Stromal cell of bone marrow (primary cell): ENCODE measurements around the gene RPS19BP1.

Experiments
- DNase-seq: peaks from one replicate; pipeline ENCODE4 v3.0.0-alpha.2; 2012; ENCODE audit warnings: low read depth

The RPS19BP1 gene, protein sequence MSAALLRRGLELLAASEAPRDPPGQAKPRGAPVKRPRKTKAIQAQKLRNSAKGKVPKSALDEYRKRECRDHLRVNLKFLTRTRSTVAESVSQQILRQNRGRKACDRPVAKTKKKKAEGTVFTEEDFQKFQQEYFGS

DNA sequence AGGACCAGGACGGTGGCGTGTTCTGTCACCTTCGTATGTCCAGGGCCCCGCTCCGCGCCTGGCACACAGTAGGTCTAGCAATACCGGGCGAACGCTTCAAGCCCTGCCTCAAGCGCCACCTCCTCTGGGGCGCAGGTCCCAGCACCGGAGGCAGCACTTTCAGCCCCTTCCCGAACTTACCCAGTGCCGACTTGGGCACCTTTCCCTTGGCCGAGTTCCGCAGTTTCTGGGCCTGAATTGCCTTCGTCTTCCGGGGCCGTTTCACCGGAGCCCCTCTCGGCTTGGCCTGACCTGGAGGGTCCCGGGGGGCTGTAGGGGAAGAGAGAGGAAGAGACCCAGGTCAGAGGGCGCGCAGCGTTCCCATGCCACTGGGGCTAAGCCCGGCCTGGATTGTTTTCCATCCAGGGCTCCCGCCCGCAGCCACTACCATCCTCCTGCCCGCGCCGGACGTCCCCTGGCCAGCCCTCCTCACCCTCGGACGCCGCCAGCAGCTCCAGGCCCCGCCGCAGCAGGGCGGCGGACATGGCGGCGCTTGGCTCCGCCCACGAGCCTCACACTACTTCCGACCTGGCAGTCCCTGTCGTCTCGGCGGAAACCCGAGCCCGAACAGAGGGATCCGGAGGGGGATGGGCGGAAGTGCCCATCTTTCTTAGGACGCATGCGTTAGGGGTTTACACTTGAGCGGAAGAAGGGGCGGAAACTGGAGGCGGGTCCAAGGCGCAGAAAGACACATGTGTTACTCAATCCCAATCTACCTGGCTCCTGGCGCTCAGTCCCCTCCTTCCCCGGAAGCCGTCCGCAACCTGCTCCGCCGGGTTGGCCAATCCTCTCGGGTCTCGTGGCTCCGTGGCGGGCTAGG is at the start of gene RPS19BP1:
Gene RPS19BP1 (minus strand): TSS at position 534 of the 859 bp plus-strand sequence. CDS start 10 bp downstream, at position 524.
- DNase-seq, result peak; percentile 98

DNA sequence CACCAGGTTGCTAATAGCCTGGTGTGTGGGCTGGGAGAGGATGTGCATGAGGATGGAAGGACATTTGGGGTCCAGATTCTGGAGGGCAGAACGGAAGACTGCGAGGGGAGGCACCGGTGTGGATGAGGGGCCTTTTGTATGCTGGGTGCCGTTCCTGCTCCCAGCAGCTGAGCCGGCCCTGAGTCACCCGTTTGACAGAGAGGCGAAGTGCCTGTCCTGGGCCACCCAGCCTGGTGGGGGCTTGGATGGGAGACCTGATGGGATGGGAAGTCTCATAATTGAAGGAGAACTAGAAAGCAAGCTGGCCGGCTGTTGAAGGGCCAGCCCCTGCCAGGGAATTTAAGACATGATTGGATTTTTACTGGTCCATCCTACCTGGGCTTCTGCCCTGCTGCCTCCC is 48.8 kb upstream of the RPS19BP1 start:
- DNase-seq, result no peak

DNA sequence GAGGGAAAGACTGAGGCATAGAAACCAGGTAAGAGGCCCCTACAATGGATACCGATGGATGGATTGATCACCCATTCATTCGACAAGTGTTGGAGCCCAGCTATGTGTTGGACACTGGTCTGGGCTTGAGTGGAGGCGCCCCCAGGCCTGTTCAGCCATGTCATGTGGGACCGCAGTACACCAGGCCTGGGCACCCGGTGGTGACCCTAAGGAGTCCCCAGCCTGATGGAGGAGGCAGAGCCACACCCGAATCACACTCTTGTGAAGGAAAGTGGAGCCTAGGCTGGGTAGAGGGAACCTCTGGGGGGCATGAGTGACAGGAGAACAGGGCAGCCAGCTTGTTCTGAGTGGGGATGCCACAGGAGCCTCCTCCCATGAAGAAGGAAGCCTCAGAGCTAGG is 48.2 kb upstream of the RPS19BP1 start:
- DNase-seq, result no peak

DNA sequence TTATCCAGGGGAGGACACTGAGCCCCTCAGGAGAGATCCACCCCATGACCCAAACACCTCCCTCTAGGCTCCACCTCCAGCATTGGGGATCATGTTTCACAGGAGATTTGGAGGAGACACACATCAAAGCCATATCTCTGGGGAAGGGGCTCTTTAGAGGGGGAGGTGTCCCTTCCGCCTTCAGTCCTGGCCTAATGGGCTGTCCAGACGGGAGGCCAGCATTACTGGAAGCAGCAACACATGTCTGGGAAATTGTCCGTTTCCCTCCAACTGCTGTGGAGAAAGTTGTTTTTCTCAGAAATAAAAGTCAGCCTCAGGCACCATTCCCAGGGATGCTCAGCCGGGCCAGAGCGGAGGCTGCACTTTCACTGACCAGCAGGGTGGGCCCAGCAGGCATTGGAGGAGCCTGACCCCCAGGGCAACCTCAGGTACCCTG is 47.5 kb upstream of the RPS19BP1 start:
- DNase-seq, result no peak

DNA sequence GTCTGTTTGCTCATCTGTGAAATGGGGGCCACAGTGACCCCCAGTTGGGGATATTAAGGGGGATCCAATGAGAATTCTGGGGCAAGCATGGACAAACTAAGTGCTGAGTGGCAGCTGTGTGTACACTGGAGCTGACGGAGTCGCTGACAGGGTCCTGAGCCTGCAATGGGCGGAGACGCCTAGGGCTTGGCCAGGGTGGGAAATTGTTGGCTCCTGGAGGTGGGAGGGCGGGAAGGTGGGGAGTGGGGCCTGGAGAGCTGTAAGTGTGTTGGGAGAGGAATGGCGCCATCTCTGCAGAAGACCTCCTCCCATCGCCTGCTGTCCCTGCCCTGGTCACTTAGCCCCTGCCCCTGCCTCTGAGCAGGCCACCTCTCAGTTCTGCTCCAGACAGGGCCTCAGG is 45.4 kb upstream of the RPS19BP1 start:
- no peak for DNase-seq

DNA sequence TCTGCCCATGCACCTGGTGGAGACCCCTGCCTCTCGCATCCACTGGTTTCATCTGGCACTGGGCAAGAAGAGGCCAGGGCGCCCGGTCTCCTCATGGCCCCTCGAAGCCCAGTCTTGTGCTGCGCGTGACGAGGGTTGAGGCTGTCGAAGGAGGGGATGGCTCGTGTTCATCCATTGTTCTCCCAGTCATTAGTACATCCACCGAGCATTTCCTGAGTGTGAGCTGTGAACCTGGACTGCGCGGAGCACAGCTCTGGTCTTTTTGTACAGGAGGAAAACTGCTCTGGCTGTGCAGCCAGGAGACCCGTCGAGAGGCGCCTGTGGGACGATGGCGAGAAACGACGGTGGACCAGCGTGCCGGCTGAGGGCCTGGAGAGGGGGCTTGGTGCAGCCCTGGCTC is 44.8 kb upstream of the RPS19BP1 start:
- DNase-seq, result no peak

DNA sequence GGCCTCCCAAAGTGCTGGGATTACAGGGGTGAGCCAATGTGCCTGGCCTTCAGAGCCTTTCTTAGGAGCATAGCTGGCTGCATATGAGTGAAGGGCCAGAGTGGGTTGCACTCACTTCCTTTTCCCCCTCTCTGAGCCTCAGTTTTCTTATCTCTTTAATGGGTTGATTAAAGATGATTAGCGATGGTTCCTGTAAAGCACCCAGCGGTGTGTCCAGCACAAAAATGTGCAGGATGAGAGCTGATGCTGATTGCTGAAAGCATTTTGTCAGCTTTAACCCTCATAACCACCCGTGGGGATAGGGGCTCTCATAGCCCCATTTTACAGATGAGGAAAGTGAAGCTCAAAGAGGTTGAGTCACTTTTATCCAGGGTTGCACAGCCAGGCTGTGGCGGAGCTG is 43.5 kb upstream of the RPS19BP1 start:
- DNase-seq, result no peak

DNA sequence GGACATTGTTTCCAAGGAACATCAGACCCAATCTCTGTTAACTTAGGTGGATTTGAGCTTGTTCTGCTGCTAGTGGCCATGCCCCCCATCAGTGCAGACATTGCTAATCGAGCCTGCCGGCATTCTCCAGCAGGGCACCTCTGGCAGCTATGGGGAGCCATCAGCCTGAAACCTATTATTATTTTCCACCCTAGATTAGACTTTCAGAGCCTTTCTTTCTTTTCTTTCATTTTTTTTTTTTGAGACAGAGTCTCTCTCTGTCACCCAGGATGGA is 42.9 kb upstream of the RPS19BP1 start:
- no peak for DNase-seq

DNA sequence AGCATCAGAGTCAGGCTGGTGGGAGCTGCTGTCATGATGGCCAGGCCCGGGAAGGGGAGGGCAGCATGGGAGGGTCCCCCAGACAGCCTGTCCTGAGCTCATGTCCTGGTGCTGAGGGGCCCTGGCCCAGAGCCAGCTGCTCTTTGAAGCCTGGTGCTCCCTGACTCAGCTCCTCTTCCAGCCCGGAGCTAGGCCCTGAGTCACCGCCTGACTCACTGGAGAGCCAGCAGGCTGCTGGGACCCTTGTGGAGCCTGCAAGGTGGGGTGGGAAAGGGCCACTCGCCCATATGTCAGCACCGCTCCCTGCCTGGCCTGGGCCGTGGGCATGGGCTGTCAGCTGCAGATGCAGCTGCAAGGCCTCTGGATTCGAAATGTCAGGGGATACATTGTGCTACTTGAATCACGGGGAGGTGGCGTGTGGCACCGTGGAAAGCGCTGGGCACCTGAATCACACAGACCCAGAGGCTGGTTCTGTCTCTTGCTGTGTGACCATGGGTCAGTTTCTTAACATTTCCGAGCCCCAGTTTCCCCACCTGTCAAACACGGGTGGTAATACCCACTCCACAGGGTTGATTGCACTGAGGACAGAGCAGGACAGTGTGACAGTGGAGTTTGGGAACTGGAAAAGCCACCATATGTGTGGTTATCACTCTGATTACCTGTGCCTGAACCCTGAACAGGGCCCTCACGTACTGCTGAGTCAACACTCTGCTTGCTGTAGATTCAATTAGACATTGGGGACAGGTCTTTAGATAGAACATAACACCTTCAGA is 42.4 kb upstream of the RPS19BP1 start:
- DNase-seq, result peak; percentile 65

DNA sequence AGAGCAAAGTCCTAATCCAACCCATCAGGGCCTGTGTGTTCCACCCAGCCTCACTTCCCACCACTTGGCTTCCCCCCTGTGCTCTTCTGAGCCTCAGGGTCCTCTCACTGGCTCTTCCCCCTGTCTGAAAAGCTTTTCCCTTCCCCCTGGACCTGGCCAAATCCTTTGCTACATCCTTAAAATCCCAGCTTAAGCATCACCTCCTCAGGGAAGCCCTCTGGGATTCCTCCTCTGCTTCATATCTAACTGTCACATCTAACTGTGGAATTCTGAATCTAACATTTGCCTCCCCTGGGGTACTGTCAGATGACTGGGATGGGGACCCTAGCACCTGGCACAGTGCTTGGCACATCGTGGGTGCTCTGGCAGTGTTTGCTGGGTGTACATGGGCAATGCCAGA is 39.0 kb upstream of the RPS19BP1 start:
- no peak for DNase-seq

DNA sequence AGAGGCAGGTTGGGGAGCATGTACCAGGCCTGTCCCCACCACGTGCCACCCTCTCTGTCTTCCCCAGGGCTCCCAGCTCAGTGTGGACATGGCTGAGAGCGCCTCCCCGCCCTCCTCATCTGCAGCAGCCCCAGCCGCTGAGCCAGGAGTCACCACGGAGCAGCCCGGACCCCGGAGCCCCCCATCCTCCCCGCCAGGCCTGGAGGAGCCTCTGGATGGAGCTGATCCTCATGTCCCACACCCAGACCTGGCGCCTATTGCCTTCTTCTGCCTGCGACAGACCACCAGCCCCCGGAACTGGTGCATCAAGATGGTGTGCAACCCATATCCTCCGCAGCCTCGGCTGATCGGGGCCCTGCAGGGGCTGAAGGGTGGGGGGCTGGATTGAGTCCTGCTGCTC is 38.1 kb upstream of the RPS19BP1 start, which contains the start of gene CACNA1I:
Gene CACNA1I (plus strand): TSS at position 89 of the 400 bp plus-strand sequence. CDS start 0 bp downstream, at position 89.
- no peak for DNase-seq

DNA sequence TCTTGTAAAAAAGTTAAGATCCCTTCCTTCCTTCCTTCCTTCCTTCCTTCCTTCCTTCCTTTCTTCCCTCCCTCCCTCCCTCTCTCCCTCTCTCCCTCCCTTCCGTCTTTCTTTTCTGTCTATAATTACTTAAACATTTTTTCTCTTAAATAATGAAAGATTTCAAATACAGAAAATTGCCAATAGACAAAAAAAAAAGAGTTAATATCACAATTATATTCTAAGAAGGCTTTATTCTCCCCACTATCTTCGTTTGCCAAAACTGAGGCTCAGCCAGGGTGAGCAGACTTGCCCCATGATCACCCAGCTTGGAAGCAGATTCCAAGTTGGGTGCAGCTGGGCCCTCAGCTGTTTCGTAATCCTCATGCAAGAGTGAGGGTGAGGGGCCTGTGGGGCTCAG is 37.7 kb upstream of the RPS19BP1 start:
- DNase-seq, result no peak

DNA sequence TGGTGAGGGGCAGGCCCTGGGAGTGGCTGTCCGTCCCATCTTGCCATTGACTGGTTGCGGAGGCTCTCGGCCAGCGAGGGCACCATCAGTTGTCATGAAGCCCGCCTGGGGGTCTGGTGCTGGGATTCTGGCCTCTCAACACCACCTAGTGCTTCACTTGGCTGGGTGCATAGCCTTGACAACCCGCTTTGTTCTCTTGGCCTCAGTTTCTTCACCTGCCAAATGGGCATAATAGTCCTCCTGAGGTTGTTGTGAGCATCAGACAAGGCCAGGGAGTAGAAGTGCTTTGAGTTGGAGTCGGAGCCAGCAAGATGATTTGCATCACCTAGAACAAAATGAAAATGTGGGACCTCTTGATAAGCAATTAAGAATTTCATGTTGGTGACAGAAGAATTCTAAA is 36.5 kb upstream of the RPS19BP1 start:
- DNase-seq, result no peak

DNA sequence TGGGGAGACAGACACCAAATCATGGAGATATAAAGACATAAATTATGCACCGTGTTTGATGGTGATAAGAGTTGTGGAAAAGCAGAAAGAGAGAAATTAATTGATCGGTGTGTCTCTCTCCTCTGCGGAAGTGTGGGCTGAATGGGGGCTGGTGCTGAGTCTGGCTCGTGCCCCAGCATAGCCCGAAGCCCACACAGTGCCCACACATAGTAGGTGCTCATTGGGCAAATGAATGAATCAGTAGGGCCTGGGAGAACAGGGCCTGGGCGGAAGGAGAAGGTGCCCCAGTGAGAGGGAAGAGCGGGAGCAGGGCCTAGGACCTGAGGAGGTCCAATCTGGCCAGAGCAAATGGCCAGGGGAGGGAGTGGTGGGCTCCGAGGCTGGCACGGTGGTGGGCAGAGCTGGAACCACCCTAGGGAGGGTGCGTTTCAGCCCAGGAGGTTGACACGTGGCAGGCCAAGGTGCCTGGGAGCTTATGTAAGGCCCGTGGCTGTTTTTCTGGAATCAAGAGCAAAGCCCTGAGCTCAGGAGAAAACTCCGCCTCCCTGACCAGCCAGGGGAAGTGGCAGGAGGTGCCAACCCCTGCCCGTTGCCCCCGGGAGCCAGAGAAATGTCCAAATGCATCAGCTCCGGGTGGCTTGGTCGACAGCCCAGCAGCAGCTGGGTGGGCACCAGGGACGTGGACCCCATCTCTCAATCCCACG is 35.9 kb upstream of the RPS19BP1 start:
- DNase-seq, result no peak

DNA sequence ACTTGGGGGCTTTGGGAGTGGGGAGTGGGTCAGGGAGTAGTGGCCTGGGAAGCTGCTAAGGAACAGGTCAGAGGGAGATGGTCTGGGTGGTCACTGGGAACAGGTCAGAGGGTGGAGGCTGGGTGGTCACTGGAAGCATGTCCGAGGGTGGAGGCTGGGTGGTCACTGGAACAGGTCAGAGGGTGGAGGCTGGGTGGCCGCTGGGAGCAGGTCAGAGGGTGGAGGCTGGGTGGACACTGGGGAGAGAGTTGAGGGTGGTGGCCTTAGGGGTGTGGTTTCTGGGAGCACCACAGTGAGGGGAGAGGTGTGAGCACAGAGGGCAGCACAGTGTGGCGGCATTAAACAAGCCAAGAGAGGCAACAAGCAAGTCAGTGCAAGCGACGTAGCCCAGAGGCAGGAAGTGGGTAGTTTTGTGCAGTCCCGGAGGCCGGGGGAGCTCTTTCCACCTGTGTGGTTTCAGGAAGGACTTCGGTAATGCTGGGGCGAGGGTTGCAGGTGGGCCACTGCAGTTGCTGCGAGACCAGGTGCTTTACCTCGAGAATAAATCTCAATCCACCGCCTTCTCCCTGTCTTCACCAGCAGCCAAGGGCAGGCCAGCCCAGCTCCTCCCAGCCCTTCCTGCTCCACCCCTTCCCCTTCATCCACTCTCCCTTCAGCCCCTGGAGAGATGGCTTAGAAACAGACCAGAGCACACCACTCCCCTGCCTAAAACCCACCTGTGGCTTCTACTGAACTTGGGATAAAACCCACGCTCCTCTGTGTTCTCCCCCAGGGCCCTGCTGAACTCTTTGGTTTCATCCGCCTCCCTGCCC is 34.8 kb upstream of the RPS19BP1 start:
- no peak for DNase-seq

DNA sequence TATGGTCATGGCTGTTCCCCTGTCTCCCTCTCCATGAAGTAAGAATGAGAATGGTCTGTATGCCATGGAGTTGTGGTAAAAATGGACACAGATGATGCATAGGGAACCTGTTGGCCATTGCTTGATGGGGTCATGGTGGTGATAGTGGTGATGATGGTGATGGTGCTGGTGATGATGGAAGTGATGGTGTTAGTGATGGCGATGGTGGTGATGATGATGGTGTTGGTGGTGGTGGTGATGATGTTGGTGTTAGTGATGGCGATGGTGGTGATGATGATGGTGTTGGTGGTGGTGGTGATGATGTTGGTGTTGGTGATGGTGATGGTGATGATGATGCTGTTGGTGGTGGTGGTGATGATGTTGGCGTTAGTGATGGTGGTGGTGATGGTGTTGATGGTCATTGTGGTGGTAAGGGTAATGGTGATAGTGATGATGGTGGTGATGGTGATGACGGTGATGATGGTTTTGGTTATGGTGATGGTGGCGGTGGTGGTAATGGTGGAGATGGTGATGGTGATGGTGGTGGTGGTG is 32.9 kb upstream of the RPS19BP1 start:
- no peak for DNase-seq

DNA sequence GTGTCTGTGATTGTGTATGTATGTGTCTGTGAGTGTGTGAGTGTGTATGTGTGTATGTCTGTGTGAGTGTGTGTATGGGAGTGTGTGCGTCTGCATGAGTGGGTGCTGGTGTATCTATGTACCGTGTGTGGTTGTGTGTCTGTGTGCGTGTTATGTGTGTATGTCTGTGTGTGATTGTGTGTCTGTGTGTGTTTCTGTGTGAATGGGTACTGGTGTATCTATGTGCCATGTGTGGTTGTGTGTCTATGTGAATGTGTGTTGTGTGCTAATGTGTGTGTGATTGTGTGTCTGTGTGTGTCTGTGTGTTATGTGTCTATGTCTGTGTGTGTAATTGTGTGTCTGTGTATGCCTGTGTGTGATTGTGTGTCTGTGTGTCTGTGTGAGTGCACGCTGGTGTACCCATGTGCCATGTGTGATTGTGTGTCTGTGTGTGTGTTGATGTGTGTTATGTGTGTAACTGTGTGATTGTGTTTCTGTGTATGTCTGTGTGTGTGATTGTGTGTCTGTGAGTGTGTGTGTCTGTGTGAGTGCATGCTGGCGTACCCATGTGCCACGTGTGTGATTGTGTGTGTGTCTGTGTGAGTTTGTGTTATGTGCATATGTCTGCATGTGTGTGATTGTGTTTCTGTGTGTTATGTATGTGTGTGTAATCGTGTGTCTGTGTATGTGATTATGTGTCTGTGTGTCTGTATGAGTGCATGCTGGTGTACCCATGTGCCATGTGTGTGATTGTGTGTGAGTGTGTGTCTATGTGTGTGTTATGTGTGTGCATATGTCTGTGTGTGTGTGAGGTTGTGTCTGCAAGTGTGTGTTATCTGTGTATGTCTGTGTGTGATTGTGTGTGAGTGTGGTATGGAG is 31.3 kb upstream of the RPS19BP1 start:
- no peak for DNase-seq

DNA sequence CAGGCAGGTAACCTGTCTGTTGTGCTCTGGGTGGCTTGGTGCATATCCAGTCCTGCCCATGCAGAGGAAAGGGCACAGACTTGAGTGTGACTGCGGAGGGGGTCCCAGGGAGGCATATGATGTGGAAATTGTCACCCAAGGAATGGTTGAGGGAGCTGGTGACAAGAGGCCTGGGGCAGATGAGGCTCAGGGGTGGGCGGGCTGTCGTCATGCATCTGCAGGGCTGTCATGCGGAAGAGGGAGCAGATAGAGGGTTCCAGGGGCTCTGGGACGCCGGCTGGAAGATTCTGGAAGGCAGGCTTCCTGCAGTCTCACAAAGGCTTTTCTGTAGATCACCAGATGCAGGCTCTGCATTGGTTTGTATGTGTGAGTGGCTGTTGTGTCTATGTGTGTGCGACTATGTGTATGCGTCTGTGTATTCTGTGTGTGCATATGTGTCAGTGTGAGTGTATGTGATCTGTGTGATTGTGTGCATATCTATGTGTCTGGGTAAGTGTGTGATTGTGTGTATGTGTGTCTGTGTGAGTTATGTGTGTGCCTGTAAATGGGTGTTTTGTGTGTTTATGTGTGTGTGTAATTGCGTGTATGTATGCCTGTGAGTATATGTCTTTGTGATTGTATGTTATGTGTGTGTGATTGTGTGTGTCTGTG is 30.4 kb upstream of the RPS19BP1 start:
- DNase-seq, result no peak

DNA sequence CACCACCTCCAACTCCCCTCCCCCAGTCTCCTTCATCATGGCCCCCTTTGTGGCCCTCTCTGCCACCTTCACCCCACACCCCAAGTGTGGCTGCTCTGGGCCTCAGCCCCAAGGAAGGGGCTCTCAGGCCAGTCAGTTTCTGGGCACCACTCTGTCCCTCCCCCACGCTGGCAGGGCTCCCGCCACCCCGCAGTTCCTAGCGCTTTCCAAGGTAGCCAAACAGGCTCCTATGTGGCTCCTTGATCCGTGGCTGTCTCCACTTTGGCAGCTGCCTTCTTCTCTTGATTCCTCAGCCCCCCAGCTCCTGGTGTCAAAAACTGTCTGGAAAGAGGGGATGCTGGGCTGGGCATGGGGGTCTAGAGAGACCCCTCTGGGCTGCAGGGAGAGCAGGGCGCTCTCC is 27.6 kb upstream of the RPS19BP1 start:
- DNase-seq, result no peak
